SU-DHL-6 (cell line): ENCODE data around the gene SLC23A1.

Source experiments
- H2AFZ ChIP-seq: fragments of 200-600 bp; sonication (generic); 2 replicates; pipeline ENCODE4 v1.6.1; 2014; ENCODE audit warnings: low read depth, mild to moderate bottlenecking, moderate library complexity, mixed read lengths, antibody characterized with exemption, low read length; ENCODE audit not compliant: severe bottlenecking
- H3F3A ChIP-seq: fragments of 200-600 bp; shearing (Covaris generic); 2 replicates; pipeline ENCODE4 v1.6.0; 2016; ENCODE audit warnings: antibody characterized with exemption, mild to moderate bottlenecking; ENCODE audit not compliant: insufficient read depth
- H3K27ac ChIP-seq: fragments of 200-600 bp; sonication (generic); 2 replicates; pipeline ENCODE4 v1.5.1; 2016; ENCODE audit warnings: low read depth, mild to moderate bottlenecking, low read length, moderate library complexity, mixed read lengths
- H3K27me3 ChIP-seq: fragments of 200-600 bp; sonication (generic), shearing (Covaris generic); 2 replicates; pipeline ENCODE4 v1.6.0; 2014; ENCODE audit warnings: mild to moderate bottlenecking, low read length
- H3K36me3 ChIP-seq: fragments of 200-600 bp; sonication (generic); 2 replicates; pipeline ENCODE4 v1.6.1; 2014; ENCODE audit warnings: mild to moderate bottlenecking, low read length, mixed read lengths
- H3K4me2 ChIP-seq: fragments of 300-600, 200-600 bp; shearing (Covaris generic), sonication (generic); 2 replicates; pipeline ENCODE4 v1.6.0; 2014; ENCODE audit warnings: low read length, low read depth, mild to moderate bottlenecking; ENCODE audit not compliant: poor library complexity, severe bottlenecking
- H3K4me3 ChIP-seq: fragments of 200-600 bp; sonication (generic); 2 replicates; pipeline ENCODE4 v1.5.1; 2014; ENCODE audit warnings: antibody characterized with exemption, low read length, mild to moderate bottlenecking, mixed read lengths; ENCODE audit not compliant: insufficient read depth, poor library complexity, severe bottlenecking
- H3K79me2 ChIP-seq: fragments of 200-600 bp; sonication (generic); 2 replicates; pipeline ENCODE4 v1.6.1; 2014; ENCODE audit warnings: mild to moderate bottlenecking, low read length, moderate library complexity; ENCODE audit not compliant: insufficient read depth
- H3K9ac ChIP-seq: fragments of 200-600 bp; sonication (generic); 2 replicates; pipeline ENCODE4 v1.7.0; 2014; ENCODE audit warnings: mild to moderate bottlenecking, low read length
- H3K9me2 ChIP-seq: fragments of 200-600 bp; sonication (generic); replicated peaks from 2 replicates; pipeline ENCODE4 v1.6.1; 2014; ENCODE audit warnings: low read length; ENCODE audit not compliant: insufficient read depth
- H3K9me3 ChIP-seq: fragments of 200-600 bp; sonication (generic); 2 replicates; pipeline ENCODE4 v1.6.1; 2014; ENCODE audit warnings: low read length, mixed read lengths; ENCODE audit not compliant: insufficient read depth
- H4K20me1 ChIP-seq: fragments of 200-600 bp; sonication (generic); 2 replicates; pipeline ENCODE4 v1.6.1; 2014; ENCODE audit warnings: low read depth, mild to moderate bottlenecking, antibody characterized with exemption, low read length, moderate library complexity, mixed read lengths
- EZH2phosphoT487 ChIP-seq: fragments of 200-600 bp; sonication (generic), shearing (Covaris generic); conservative IDR thresholded peaks from 2 replicates; pipeline ENCODE4 v1.6.1; 2018; ENCODE audit warnings: mild to moderate bottlenecking, antibody characterized with exemption, low read length, moderate library complexity, mixed read lengths
- TF ChIP-seq, protein P1 (sequence below): fragments of 200-600 bp; sonication (generic); IDR thresholded peaks from one replicate; pipeline ENCODE4 v1.5.1; 2017; ENCODE audit warnings: antibody characterized with exemption, mild to moderate bottlenecking, low read length, moderate library complexity; ENCODE audit not compliant: insufficient read depth, poor library complexity, severe bottlenecking

The SLC23A1 gene

DNA sequence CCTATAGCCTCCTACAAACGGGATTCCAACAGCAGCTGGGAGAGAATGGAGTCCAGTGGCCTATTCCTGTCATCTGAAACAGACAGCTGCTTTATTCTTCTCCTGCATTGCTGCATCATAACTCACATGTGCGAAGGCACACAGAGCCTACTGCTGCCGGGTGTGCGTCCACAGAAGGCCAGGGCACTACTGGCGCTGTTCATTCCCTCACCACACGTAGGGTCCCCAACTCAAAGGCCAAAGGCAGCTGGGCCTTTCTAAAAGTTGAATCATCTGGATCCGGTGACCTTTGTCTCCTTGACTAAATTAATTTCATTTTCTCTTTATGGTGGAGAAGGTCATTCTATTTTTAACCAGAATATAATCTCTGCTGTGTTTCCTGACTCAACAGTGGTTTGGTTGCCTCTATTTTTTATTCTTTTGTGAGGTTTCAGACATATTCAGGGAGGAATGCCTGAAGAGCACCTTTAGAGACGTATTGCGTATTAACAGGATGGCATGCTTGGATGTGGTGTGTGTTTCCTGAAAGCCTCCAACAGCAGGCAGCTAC is 31.6 kb upstream of the SLC23A1 start:
- Histone ChIP-seq H3K9me2 (no peaks in the 10 kb centered on the region), H3F3A (no peaks in the 10 kb centered on the region), H4K20me1 (no peaks in the 10 kb centered on the region), H3K79me2 (no peaks in the 10 kb centered on the region), H3K27me3 (no peaks in the 10 kb centered on the region), H3K9me3 (no peaks in the 10 kb centered on the region), H3K4me2 (no peak overlapping the region), H2AFZ (no peak overlapping the region), H3K36me3 (no peaks in the 10 kb centered on the region), H3K4me3 (no peak overlapping the region), H3K27ac (no peak overlapping the region), H3K9ac (no peak overlapping the region)
- no peak for TF ChIP-seq EZH2phosphoT487
- TF ChIP-seq, protein P1, sequence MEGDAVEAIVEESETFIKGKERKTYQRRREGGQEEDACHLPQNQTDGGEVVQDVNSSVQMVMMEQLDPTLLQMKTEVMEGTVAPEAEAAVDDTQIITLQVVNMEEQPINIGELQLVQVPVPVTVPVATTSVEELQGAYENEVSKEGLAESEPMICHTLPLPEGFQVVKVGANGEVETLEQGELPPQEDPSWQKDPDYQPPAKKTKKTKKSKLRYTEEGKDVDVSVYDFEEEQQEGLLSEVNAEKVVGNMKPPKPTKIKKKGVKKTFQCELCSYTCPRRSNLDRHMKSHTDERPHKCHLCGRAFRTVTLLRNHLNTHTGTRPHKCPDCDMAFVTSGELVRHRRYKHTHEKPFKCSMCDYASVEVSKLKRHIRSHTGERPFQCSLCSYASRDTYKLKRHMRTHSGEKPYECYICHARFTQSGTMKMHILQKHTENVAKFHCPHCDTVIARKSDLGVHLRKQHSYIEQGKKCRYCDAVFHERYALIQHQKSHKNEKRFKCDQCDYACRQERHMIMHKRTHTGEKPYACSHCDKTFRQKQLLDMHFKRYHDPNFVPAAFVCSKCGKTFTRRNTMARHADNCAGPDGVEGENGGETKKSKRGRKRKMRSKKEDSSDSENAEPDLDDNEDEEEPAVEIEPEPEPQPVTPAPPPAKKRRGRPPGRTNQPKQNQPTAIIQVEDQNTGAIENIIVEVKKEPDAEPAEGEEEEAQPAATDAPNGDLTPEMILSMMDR, result no peak

DNA sequence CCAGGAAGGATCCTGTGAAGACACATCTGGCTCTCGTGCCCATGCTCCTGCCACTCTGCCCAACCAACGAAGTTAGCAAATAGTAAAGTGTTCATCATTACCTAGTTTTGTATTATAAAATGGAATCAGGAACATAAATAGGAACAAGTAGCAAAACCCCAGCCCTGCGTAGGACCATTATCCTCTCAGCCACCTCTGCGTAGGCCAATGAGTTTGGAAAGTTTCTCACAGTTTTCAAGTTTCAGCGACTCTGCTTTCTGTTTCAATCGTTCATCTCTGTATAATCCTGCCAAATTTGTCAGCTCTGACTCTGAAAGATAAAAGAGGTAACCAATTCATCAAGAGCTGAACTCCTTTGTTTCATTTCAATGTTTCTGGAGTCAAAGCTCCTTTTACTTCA is 30.9 kb upstream of the SLC23A1 start:
- H3K36me3 ChIP-seq, result no peaks in the 10 kb centered on the region
- no peak overlapping the region for H3K4me2 ChIP-seq
- H3K4me3 ChIP-seq, result no peak overlapping the region
- H3K9me3 ChIP-seq, result no peaks in the 10 kb centered on the region
- H2AFZ ChIP-seq, result no peak overlapping the region
- H3K9me2 ChIP-seq, result no peaks in the 10 kb centered on the region
- no peaks in the 10 kb centered on the region for H4K20me1 ChIP-seq
- H3F3A ChIP-seq, result no peaks in the 10 kb centered on the region
- H3K27me3 ChIP-seq, result no peaks in the 10 kb centered on the region
- H3K27ac ChIP-seq, result no peak overlapping the region
- no peaks in the 10 kb centered on the region for H3K79me2 ChIP-seq
- no peak overlapping the region for H3K9ac ChIP-seq
- TF ChIP-seq, protein P1, result no peak
- no peak for TF ChIP-seq EZH2phosphoT487

DNA sequence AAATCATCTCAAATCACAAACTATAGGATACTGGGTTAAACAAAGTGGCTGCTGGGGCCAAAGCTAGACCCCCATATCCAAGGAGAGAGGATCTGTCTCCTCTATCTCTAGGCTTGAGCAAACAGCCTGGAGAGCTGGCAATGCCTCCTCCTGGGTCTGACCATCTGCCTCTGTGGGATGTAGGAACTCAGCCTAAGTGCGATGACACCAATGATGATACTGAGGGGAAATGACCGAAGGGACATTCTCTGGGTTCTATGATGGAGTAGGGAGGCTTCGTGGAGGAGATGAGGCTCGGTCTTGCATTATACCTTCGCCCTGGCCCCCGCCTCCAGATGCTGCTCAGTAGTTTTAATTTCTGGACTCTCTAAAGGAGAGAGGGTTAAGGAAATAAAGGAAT is 30.1 kb upstream of the SLC23A1 start:
- TF ChIP-seq, protein P1, result no peak
- TF ChIP-seq EZH2phosphoT487, result no peak

More for the DNA sequence above, 30.1 kb upstream of the SLC23A1 start:
- no peaks in the 10 kb centered on the region for H4K20me1 ChIP-seq
- H3K9ac ChIP-seq, result no peak overlapping the region
- H2AFZ ChIP-seq, result no peak overlapping the region
- H3K27ac ChIP-seq, result no peak overlapping the region
- H3K27me3 ChIP-seq, result no peaks in the 10 kb centered on the region
- H3K36me3 ChIP-seq, result no peaks in the 10 kb centered on the region
- no peaks in the 10 kb centered on the region for H3K9me2 ChIP-seq
- no peaks in the 10 kb centered on the region for H3K9me3 ChIP-seq
- no peaks in the 10 kb centered on the region for H3K79me2 ChIP-seq
- no peak overlapping the region for H3K4me2 ChIP-seq
- no peak overlapping the region for H3K4me3 ChIP-seq
- H3F3A ChIP-seq, result no peaks in the 10 kb centered on the region
